GM18505 (cell line): ENCODE data around the gene LRRN4.

Source experiments
- ATAC-seq: cut with Tn5 transposase; IDR thresholded peaks from one replicate; pipeline ENCODE4 v1.9.1; 2021; ENCODE audit not compliant: unreplicated experiment
- POLR2A ChIP-seq: IDR thresholded peaks from 4 replicates; pipeline ENCODE4 v1.6.1; 2011; ENCODE audit warnings: borderline replicate concordance; ENCODE audit not compliant: insufficient read depth, insufficient read length; ENCODE audit errors: extremely low read depth

LRRN4 gene

DNA sequence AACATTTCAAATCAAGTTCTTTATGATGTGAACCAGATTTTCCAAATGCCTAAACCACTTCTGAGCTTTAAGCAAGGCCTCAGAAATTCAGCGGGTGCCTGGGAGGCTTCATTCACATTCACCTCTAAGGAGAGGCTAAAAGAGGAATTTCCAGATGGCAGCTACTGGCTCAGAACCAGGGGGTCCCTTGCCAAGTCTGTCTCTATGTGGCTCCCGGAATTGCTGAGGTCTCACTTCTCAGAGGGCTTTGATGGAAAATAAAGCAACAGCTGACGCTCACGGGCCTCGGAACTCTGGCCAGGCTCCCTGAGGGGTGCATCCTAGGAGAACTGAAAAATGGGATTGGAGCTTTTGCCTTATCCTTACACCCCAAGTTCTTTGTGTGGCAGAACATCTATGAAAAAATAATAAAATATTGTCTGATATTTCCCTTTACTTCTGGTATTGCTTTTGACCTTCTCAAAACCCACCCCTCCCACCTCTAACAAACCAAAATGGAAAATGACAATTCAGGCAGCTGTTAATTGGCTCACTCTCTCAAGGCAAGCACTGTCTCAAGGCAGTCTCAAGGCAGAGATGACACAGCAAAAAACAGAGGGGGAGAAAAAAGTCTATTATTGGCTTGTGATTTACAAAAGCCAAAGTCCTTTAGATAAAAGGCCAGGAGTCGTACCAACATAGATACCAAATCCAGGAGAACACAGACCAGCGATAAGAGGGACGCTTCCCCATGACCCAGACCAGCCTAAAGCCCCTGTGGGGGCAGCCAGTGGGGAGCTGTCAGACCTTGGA is 21.8 kb upstream of the LRRN4 start:
- no peak for ATAC-seq
- TF ChIP-seq POLR2A: no peak

DNA sequence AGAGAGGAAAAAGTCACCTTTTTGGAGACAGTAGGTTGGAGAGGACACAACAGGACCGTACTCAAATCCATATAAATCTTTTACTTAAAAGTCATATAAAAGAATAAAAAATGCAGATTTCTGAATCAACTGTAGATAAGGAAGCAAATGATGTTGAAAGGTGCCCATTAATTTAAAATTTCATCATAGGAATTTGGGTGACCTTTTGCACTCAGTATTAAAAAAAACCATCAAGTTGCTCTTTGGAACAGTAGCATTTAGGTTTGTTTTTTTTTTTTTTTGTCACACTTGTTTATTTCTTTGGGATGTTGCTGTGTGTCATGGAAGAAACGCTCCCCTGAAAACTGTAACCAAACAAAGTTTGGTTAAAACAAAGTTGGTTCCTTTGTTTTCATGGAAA is 20.9 kb upstream of the LRRN4 start:
- no peak for TF ChIP-seq POLR2A
- no peak for ATAC-seq

DNA sequence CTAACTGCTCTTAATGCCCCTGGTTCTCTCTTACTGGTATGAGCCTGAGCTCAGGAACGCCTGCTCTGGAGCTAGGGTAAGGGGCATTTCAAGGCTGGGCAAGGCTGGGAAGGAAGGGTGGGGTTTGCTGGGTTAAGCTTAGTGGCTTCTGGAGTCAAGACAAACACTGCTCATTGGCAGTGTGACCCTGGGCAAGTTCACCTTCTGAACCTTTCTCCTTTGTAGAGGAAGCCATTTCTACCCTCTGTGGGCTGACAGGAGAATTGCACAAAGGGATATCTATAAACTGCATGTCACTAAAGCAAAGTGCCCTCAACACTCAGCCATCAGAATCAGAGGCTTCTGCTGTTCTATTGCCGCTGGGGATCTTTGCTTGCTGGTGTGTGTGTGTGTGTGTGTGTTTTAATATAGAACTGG is 20.3 kb upstream of the LRRN4 start:
- ATAC-seq: no peak
- no peak for TF ChIP-seq POLR2A

DNA sequence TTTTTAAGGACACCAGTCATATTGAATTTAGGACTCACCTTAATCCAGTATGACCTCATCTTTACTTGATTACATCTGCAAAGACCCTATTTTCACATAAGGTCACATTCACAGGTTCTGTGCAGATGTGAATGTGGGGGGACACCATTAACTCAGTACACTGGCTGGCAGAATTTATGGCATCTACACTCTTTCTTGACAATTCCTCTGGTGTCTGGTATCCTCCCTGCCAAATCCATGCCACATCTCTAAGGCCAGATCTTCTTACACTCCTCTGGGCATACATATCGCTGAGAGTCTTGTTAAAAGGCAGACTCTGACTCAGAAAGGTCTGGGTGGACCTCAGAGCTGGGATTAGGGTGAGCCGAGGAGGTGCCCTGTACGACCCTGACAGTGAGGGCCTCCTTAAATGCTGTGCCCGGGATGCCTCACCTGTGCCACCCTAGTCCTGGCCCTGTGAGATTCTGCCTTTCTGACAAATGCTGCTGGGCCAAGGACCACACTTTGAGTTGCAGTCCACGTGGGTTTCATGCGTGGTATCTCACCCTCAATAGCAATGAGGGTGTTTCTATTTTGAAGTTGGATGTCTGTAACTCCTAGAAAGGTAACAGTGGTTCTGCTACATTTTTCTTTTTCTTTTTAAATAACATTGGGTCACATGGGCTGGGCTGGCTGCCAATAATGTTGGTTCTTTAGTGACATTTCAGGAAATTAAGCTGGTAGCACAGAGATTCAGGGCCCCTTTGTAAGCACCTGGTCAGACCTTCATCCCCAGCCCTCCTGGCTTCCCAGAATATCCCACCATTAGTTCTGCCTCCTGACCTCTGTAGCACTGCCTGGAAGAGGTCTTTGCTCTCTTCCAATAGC is 17.2 kb upstream of the LRRN4 start:
- no peak for TF ChIP-seq POLR2A
- no peak for ATAC-seq

DNA sequence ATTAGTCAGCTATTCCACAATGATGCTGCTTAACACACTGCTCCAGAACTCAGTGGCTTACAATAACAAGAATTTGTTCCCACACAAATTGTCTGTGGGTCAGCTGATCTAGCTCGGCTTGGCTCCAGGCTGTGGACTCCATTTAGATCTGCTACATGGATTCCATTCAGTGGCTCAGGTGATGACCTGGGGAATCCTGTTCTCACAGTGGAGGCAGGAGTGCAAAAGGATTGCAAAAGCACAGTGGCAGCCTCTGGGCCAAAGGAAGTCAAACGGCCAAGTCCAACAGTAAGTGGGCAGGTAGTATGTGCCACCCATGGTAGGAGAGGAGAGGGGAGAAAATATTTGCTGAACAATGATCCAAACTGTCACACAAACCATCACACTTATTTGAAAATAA is 15.8 kb upstream of the LRRN4 start:
- TF ChIP-seq POLR2A: no peak
- ATAC-seq: no peak

DNA sequence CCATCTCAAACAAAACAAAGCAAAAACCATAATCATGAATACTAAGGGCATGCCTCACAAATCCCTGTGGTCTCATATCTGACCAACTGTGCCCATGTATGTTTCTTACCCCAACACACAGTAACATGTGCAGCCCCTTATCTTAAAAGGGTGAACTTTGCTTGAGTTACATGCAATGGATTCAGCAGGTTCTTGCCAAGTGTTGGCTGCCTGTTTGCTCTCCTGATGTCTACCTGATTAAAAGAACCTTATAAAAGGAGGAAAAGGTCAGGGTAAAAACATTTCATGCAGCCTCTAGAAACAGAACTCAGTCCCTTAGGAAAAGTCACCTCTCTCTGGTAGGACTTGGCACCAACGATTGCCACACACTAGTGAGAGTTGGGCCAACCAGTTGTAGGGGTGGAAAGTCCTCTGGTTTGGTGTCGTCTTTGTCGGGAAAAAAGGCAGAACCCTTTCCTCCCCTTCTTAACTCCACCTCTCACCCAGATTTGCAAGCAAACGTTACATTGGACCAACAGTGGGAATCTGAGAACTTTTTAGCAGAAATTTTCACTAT is 14.0 kb upstream of the LRRN4 start:
- no peak for ATAC-seq
- TF ChIP-seq POLR2A: no peak

DNA sequence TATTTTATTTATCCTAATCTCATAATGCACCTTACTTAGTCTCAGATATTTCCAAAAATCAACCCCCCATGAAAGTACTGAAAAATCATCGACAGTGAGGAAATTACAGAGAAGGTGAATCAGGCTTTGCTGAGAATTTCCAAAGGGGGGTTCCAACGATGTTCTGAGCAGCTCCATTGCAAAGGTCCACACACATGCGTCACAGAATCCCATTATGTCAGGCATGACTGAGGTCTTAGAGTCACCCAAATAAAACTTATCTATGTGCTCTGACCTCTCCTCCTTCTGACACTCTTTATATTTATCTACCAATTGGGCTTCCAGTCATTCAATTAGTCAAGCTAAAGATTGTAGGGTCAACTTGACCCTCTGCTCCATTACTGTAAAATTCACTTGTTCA is 12.7 kb upstream of the LRRN4 start:
- no peak for ATAC-seq
- no peak for TF ChIP-seq POLR2A

DNA sequence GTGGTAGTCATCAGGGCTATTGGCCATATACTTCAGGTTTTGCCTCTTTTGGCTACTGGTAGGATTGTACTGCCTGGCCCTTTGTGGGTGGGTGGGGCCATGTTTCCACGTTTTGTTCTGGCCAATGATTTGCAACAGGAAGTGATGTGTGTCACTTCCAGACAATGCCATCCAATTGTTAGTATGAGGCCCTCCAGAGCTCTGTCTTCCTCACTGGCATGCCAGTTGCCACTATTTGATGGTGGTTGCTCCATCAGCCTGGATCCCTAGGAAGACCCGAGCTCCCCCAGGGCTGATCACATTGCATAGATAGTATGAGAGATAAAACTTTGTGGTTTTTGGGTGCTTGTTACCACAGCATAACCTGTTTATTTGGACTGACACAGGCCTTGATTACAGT is 7.7 kb upstream of the LRRN4 start:
- TF ChIP-seq POLR2A: no peak
- no peak for ATAC-seq

DNA sequence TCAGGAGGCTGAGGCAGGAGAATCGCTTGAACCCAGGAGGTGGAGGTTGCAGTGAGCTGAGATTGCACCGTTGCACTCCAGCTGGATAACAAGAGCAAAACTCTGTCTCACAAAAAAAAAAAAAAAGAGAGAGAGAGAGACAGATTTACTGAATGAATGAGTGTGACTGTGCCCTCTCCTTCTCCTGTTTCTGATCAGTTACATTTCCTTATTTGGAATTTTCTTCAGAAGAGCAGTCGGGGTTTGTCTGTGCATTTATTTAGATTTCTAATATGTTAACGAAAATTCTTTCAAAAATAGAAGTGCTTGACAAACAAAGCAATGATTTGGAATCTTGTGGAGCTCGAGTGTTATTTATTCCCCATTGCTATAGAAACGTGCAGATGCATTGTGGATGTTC is 6.4 kb upstream of the LRRN4 start:
- no peak for ATAC-seq
- TF ChIP-seq POLR2A: no peak

DNA sequence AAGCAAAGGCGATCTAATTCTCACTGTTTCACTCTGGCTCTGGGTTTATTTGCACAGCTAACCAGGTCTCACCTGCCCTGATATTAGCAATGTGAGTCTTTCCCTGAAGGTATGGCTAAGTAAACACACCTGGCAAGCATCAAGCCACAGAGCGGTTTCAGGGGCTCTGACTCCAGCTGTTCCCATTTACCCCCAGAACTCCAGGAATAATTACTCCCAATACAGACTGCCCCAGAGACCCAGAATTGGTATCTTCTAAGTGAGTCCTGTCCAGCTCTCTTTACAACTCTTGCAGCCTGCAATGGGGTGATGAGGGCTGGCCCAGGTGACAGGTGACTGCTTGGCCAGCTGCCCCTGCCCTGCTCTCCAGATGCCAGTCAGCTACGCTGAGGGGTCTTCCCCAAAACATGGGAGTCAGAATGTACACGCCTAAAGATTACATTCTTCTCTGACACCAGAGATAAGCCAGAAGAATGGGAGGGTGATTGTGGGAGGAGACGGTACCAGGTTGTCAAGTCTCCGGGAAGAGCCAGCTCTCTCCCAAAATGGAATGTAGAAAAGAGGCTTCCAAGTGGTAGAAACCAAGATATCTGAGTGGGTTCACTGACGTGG is 4.9 kb upstream of the LRRN4 start:
- no peak for ATAC-seq
- TF ChIP-seq POLR2A: no peak

DNA sequence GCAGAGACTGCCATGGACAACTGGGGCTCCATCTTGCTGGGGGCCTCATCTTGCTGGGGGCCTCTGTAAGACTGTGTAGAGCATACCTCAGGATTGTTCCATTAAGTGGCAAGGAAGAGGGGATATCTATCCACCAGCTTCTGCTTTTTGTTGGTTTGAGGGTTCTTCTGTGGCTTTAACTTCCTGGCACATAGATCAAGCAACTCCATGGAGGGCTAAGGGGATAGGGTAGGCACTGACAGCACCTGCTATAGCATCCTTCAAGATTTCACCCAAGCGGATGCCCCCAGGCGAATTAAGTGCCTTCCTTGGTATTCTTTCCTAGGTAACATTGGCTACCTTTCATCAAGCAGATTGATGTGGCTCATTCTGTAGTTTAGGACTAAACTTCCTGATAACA is 3.8 kb upstream of the LRRN4 start:
- TF ChIP-seq POLR2A: no peak
- ATAC-seq: no peak

DNA sequence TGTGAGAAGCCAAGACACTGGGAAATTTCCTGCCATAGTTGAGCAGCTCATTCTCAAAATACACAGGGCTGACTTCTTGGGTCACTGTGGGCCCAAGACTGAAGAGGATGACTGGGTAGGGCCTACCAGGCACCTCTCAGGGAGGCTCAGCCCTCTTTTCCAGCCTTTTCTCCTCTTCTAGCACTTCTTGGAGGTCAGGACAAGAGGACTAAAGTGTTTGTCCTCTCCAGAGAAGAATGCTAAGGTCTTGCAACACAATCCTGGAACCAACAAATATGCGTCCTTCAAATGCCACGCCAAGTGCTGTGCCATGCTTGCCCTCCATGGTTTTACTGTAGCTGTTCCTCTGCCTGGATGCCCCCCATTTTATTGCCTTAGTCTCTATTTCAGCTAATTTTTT is 3.3 kb upstream of the LRRN4 start:
- no peak for TF ChIP-seq POLR2A

DNA sequence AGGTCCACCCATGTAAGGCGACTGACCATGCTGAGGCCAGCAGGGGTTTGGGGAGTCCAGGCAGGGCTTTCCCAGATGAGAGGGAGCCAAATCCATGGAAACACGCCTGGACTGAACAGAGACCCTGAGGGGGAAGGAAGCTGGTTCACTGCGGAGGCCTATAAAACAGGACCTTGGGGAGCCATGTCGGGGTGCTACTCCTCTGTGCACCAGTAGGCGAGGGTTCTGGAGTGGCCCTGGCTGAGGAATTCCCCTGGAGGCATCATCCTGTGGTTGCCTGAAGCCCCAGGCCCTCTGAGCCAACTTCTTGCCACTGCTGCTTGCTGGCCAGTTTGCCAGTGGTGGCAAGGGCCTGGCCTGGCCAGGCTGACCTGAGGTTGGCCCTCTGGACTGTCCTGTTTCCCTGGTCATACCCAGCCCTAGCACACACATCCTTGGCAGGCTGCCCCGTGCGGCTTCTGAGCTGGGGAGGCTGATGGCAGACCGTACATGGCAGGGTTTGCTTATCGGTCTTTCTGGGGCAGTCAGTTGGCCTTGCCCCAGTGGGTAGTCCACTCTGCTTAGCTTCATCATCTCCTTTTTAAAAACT is 2.2 kb upstream of the LRRN4 start:
- no peak for TF ChIP-seq POLR2A
- no peak for ATAC-seq

More for the DNA sequence above, 3.3 kb upstream of the LRRN4 start:
- no peak for ATAC-seq
